GM12878 (cell line): ENCODE data around the gene RFT1.

Experiments used
- EED ChIP-seq: sonication (generic); IDR thresholded peaks from 2 replicates; pipeline ENCODE4 v1.6.1; 2016; ENCODE audit warnings: antibody characterized with exemption, low read depth
- FOS ChIP-seq: IDR thresholded peaks from 3 replicates; pipeline ENCODE4 v1.6.1; 2011; ENCODE audit warnings: borderline replicate concordance; ENCODE audit not compliant: insufficient read length; ENCODE audit errors: extremely low read depth
- JUND ChIP-seq: IDR thresholded peaks from 2 replicates; pipeline ENCODE4 v1.6.1; 2012; ENCODE audit warnings: low read depth, mild to moderate bottlenecking, low read length, improper control_type of control experiment, moderate library complexity
- TF ChIP-seq, protein P1 (sequence below), 3 experiments: IDR thresholded peaks in 2 of 3; conservative IDR thresholded peaks in 1 of 3; 2 replicates each; pipeline ENCODE4 v1.5.1; 2011; ENCODE audit warnings: low read depth in 3 of 3, low read length in 3 of 3, mild to moderate bottlenecking in 3 of 3, control low read depth in 2 of 3, moderate library complexity in 2 of 3, inconsistent platforms in 1 of 3, mixed read lengths in 1 of 3; ENCODE audit not compliant: control insufficient read depth in 2 of 3, insufficient read depth in 1 of 3; ENCODE audit errors: extremely low read depth in 1 of 3
- TF ChIP-seq, protein P2 (sequence below): IDR thresholded peaks from 2 replicates; pipeline ENCODE4 v1.6.1; 2012; ENCODE audit warnings: low read length, inconsistent platforms

GRCh38 chr3:53083949-53084309 lies 46.3 kb downstream of the RFT1 start:
- TF ChIP-seq EED (no peak), FOS (no peak), JUND (no peak)
- TF ChIP-seq, protein P1, sequence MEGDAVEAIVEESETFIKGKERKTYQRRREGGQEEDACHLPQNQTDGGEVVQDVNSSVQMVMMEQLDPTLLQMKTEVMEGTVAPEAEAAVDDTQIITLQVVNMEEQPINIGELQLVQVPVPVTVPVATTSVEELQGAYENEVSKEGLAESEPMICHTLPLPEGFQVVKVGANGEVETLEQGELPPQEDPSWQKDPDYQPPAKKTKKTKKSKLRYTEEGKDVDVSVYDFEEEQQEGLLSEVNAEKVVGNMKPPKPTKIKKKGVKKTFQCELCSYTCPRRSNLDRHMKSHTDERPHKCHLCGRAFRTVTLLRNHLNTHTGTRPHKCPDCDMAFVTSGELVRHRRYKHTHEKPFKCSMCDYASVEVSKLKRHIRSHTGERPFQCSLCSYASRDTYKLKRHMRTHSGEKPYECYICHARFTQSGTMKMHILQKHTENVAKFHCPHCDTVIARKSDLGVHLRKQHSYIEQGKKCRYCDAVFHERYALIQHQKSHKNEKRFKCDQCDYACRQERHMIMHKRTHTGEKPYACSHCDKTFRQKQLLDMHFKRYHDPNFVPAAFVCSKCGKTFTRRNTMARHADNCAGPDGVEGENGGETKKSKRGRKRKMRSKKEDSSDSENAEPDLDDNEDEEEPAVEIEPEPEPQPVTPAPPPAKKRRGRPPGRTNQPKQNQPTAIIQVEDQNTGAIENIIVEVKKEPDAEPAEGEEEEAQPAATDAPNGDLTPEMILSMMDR (IDR thresholded peaks at IDR 0.05 in 2 of 3, conservative IDR thresholded peaks at IDR 0.05 in 1 of 3; ENCODE audit: control insufficient read depth in 2 of 3, extremely low read depth in 1 of 3, insufficient read depth in 1 of 3, low read depth in 3 of 3, low read length in 3 of 3) = no peak
- TF ChIP-seq, protein P2, sequence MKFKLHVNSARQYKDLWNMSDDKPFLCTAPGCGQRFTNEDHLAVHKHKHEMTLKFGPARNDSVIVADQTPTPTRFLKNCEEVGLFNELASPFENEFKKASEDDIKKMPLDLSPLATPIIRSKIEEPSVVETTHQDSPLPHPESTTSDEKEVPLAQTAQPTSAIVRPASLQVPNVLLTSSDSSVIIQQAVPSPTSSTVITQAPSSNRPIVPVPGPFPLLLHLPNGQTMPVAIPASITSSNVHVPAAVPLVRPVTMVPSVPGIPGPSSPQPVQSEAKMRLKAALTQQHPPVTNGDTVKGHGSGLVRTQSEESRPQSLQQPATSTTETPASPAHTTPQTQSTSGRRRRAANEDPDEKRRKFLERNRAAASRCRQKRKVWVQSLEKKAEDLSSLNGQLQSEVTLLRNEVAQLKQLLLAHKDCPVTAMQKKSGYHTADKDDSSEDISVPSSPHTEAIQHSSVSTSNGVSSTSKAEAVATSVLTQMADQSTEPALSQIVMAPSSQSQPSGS = no peak
